NT2/D1 (cell line): Measurements from ENCODE around the gene WWP2.

Experiments
- DNase-seq: peaks from one replicate; pipeline ENCODE4 v3.0.0-alpha.2; 2011; ENCODE audit warnings: low read depth, low spot score
- H3K27me3 ChIP-seq: 2 replicates; pipeline ENCODE4 v1.6.0; 2011; ENCODE audit warnings: mild to moderate bottlenecking; ENCODE audit not compliant: insufficient read length, insufficient read depth
- H3K36me3 ChIP-seq: 2 replicates; pipeline ENCODE4 v1.6.1; 2011; ENCODE audit warnings: mild to moderate bottlenecking, low read length, mixed read lengths; ENCODE audit not compliant: insufficient read depth, insufficient read length
- H3K4me1 ChIP-seq: 2 replicates; pipeline ENCODE4 v1.5.1; 2011; ENCODE audit not compliant: insufficient read depth, insufficient read length
- H3K4me3 ChIP-seq: 2 replicates; pipeline ENCODE4 v1.5.1; 2011; ENCODE audit warnings: low read depth; ENCODE audit not compliant: insufficient read length
- H3K9ac ChIP-seq: 2 replicates; pipeline ENCODE4 v1.6.0; 2011; ENCODE audit warnings: low read depth; ENCODE audit not compliant: insufficient read length
- H3K9me3 ChIP-seq: 2 replicates; pipeline ENCODE4 v1.5.1; 2011; ENCODE audit warnings: mild to moderate bottlenecking, low read length; ENCODE audit not compliant: insufficient read depth
- SUZ12 ChIP-seq: IDR thresholded peaks from 2 replicates; pipeline ENCODE4 v1.6.1; 2011; ENCODE audit not compliant: insufficient read length, insufficient read depth; ENCODE audit errors: extremely low read depth
- YY1 ChIP-seq: IDR thresholded peaks from 2 replicates; pipeline ENCODE4 v1.6.1; 2011; ENCODE audit not compliant: insufficient read length, insufficient read depth
- ZNF274 ChIP-seq: IDR thresholded peaks from 2 replicates; pipeline ENCODE4 v1.6.1; 2011; ENCODE audit warnings: mild to moderate bottlenecking, low read depth, low read length

Gene WWP2

GRCh38 chr16:69909043-69909442 lies 146.9 kb downstream of the WWP2 start:
- H3K9me3 ChIP-seq: peaks cover 7% of the 10 kb centered on the region; the same call in 1 of the 2 replicates
- no peaks in the 10 kb centered on the region for H3K27me3 ChIP-seq
- H3K36me3 ChIP-seq: peaks cover 10% of the 10 kb centered on the region
- TF ChIP-seq YY1: no peak
- TF ChIP-seq ZNF274: no peak
- TF ChIP-seq SUZ12: no peak
- DNase-seq: no peak
- no peaks in the 10 kb centered on the region for H3K4me1 ChIP-seq
- H3K9ac ChIP-seq: no peak overlapping the region
- no peak overlapping the region for H3K4me3 ChIP-seq

GRCh38 chr16:69909760-69910159 lies 147.6 kb downstream of the WWP2 start:
- Histone ChIP-seq H3K27me3 (no peaks in the 10 kb centered on the region), H3K4me1 (no peaks in the 10 kb centered on the region), H3K36me3 (peaks cover 10% of the 10 kb centered on the region), H3K4me3 (no peak overlapping the region), H3K9ac (no peak overlapping the region), H3K9me3 (peaks cover 7% of the 10 kb centered on the region; the same call in 1 of the 2 replicates)
- no peak for TF ChIP-seq SUZ12
- TF ChIP-seq ZNF274: no peak
- no peak for TF ChIP-seq YY1
- DNase-seq: no peak

- no peak for DNase-seq
- Histone ChIP-seq H3K27me3 (no peaks in the 10 kb centered on the region), H3K9me3 (no peaks in the 10 kb centered on the region), H3K36me3 (peaks cover 10% of the 10 kb centered on the region), H3K4me1 (no peaks in the 10 kb centered on the region), H3K9ac (no peak overlapping the region), H3K4me3 (no peak overlapping the region)
- TF ChIP-seq YY1 (no peak), SUZ12 (no peak), ZNF274 (no peak)
Observed at GRCh38 chr16:69910964-69911363, 148.8 kb downstream of the WWP2 start.

- DNase-seq: no peak
- Histone ChIP-seq H3K4me3 (no peak overlapping the region), H3K9me3 (no peaks in the 10 kb centered on the region), H3K36me3 (no peaks in the 10 kb centered on the region), H3K9ac (no peak overlapping the region), H3K27me3 (no peaks in the 10 kb centered on the region), H3K4me1 (peaks cover 6% of the 10 kb centered on the region)
- TF ChIP-seq ZNF274: no peak
- no peak for TF ChIP-seq SUZ12
Observed at GRCh38 chr16:69916462-69916861, 154.3 kb downstream of the WWP2 start.

GRCh38 chr16:69917311-69917710 lies 155.2 kb downstream of the WWP2 start:
- H3K4me3 ChIP-seq: no peak overlapping the region
- no peaks in the 10 kb centered on the region for H3K36me3 ChIP-seq
- DNase-seq: no peak
- H3K9ac ChIP-seq: no peak overlapping the region
- TF ChIP-seq ZNF274 (no peak), SUZ12 (no peak), YY1 (no peak)
- no peaks in the 10 kb centered on the region for H3K9me3 ChIP-seq
- H3K4me1 ChIP-seq: peaks cover 6% of the 10 kb centered on the region
- no peaks in the 10 kb centered on the region for H3K27me3 ChIP-seq

- no peak overlapping the region for H3K4me3 ChIP-seq
Observed at GRCh38 chr16:69917739-69918138, 155.6 kb downstream of the WWP2 start.

GRCh38 chr16:69918241-69918640 lies 156.1 kb downstream of the WWP2 start:
- Histone ChIP-seq H3K36me3 (no peaks in the 10 kb centered on the region), H3K9ac (no peak overlapping the region), H3K27me3 (no peaks in the 10 kb centered on the region), H3K4me3 (no peak overlapping the region), H3K9me3 (no peaks in the 10 kb centered on the region), H3K4me1 (peaks cover 6% of the 10 kb centered on the region)
- TF ChIP-seq SUZ12 (no peak), ZNF274 (no peak), YY1 (no peak)
- DNase-seq: no peak

More at GRCh38 chr16:69917739-69918138, 155.6 kb downstream of the WWP2 start:
- no peaks in the 10 kb centered on the region for H3K9me3 ChIP-seq
- H3K36me3 ChIP-seq: no peaks in the 10 kb centered on the region
- no peaks in the 10 kb centered on the region for H3K27me3 ChIP-seq
- peak; percentile 57 for DNase-seq
- no peak overlapping the region for H3K9ac ChIP-seq
- no peak for TF ChIP-seq YY1
- no peak for TF ChIP-seq SUZ12
- no peak for TF ChIP-seq ZNF274
- peaks cover 6% of the 10 kb centered on the region for H3K4me1 ChIP-seq
